GM21367 (cell line): ENCODE results near the gene TM2D3.
"Not testable (repeated sequence)": the region's sequence is repeated elsewhere in the genome, so short reads cannot be mapped to it uniquely, and the experiment has no call there.

Experiments
- ATAC-seq: cut with Tn5 transposase; IDR thresholded peaks from one replicate; pipeline ENCODE4 v1.9.1; 2021; ENCODE audit not compliant: unreplicated experiment

The TM2D3 gene

GRCh38 chr15:101657968-101658784 is 6.0 kb upstream of the TM2D3 start:
- no peak for ATAC-seq

- ATAC-seq, result no peak
These were observed 5.0 kb upstream of the TM2D3 start for GRCh38 chr15:101657171-101657570.

- not testable (repeated sequence) for ATAC-seq
These were observed 2.6 kb upstream of the TM2D3 start for GRCh38 chr15:101654624-101655337.

- no peak for ATAC-seq
These were observed 2.0 kb upstream of the TM2D3 start for GRCh38 chr15:101654171-101654570.

- ATAC-seq, result no peak
These were observed 727 bp upstream of the TM2D3 start for GRCh38 chr15:101652786-101653430.

- ATAC-seq, result peak; percentile 50
These were observed 555 bp downstream of the TM2D3 start for GRCh38 chr15:101651554-101652097.

GRCh38 chr15:101650145-101650544 is 2.0 kb downstream of the TM2D3 start:
- no peak for ATAC-seq

- no peak for ATAC-seq
These were observed 3.8 kb downstream of the TM2D3 start for GRCh38 chr15:101648356-101648755.

- ATAC-seq, result no peak
These were observed 4.9 kb downstream of the TM2D3 start for GRCh38 chr15:101647251-101647650.

GRCh38 chr15:101646672-101647071 is 5.5 kb downstream of the TM2D3 start:
- ATAC-seq, result no peak

- ATAC-seq, result no peak
These were observed 9.8 kb downstream of the TM2D3 start for GRCh38 chr15:101642361-101642760.

GRCh38 chr15:101641894-101642293 is 10.3 kb downstream of the TM2D3 start:
- peak; percentile 61 for ATAC-seq

- peak; percentile 41 for ATAC-seq
These were observed 10.9 kb downstream of the TM2D3 start for GRCh38 chr15:101641129-101641764.

GRCh38 chr15:101639667-101640066 is 12.5 kb downstream of the TM2D3 start:
- no peak for ATAC-seq

GRCh38 chr15:101637919-101638318 is 14.3 kb downstream of the TM2D3 start:
- ATAC-seq, result no peak

GRCh38 chr15:101637516-101637915 is 14.7 kb downstream of the TM2D3 start:
- no peak for ATAC-seq

GRCh38 chr15:101637038-101637437 is 15.1 kb downstream of the TM2D3 start:
- ATAC-seq, result no peak

- no peak for ATAC-seq
These were observed 16.0 kb downstream of the TM2D3 start for GRCh38 chr15:101635944-101636727.

GRCh38 chr15:101633356-101633755 is 18.8 kb downstream of the TM2D3 start:
- no peak for ATAC-seq

GRCh38 chr15:101626729-101627128 is 25.5 kb downstream of the TM2D3 start:
- ATAC-seq, result not testable (repeated sequence)
